Kidney tubule cell (primary cell): Measurements from ENCODE around the gene CAMK4.
"Not testable (repeated sequence)": the region's sequence is repeated elsewhere in the genome, so short reads cannot be mapped to it uniquely, and the experiment has no call there.

Experiments
- DNase-seq: peaks from one replicate; pipeline ENCODE4 v3.0.0-alpha.2; 2018; ENCODE audit warnings: low spot score

Gene CAMK4

GRCh38 chr5:111257610-111258009 is 33.4 kb downstream of the CAMK4 start:
- not testable (repeated sequence) for DNase-seq

GRCh38 chr5:111259636-111260035 is 35.5 kb downstream of the CAMK4 start:
- DNase-seq: peak; percentile 38

- DNase-seq: peak; percentile 11
Observed at GRCh38 chr5:111261610-111262009, 37.4 kb downstream of the CAMK4 start.

- no peak for DNase-seq
Observed at GRCh38 chr5:111262153-111262552, 38.0 kb downstream of the CAMK4 start.

- DNase-seq: no peak
Observed at GRCh38 chr5:111262815-111263214, 38.6 kb downstream of the CAMK4 start.

- no peak for DNase-seq
Observed at GRCh38 chr5:111266491-111266890, 42.3 kb downstream of the CAMK4 start.

- no peak for DNase-seq
Observed at GRCh38 chr5:111268300-111268699, 44.1 kb downstream of the CAMK4 start.

- no peak for DNase-seq
Observed at GRCh38 chr5:111271885-111272284, 47.7 kb downstream of the CAMK4 start.

- no peak for DNase-seq
Observed at GRCh38 chr5:111277061-111277460, 52.9 kb downstream of the CAMK4 start.

- peak; percentile 62 for DNase-seq
Observed at GRCh38 chr5:111278858-111279504, 54.8 kb downstream of the CAMK4 start.

- DNase-seq: no peak
Observed at GRCh38 chr5:111280282-111280951, 56.2 kb downstream of the CAMK4 start.

GRCh38 chr5:111282798-111283197 is 58.6 kb downstream of the CAMK4 start:
- no peak for DNase-seq

- DNase-seq: no peak
Observed at GRCh38 chr5:111284825-111285224, 60.6 kb downstream of the CAMK4 start.

- no peak for DNase-seq
Observed at GRCh38 chr5:111294551-111294950, 70.4 kb downstream of the CAMK4 start.

- no peak for DNase-seq
Observed at GRCh38 chr5:111295649-111296048, 71.5 kb downstream of the CAMK4 start.

- DNase-seq: no peak
Observed at GRCh38 chr5:111296570-111296969, 72.4 kb downstream of the CAMK4 start.

- no peak for DNase-seq
Observed at GRCh38 chr5:111299067-111299481, 74.9 kb downstream of the CAMK4 start.

- DNase-seq: no peak
Observed at GRCh38 chr5:111299831-111300432, 75.7 kb downstream of the CAMK4 start.

GRCh38 chr5:111301264-111301663 is 77.1 kb downstream of the CAMK4 start:
- no peak for DNase-seq

- DNase-seq: not testable (repeated sequence)
Observed at GRCh38 chr5:111302043-111302442, 77.9 kb downstream of the CAMK4 start.

- DNase-seq: no peak
Observed at GRCh38 chr5:111308951-111309350, 84.8 kb downstream of the CAMK4 start.

- DNase-seq: no peak
Observed at GRCh38 chr5:111309384-111309783, 85.2 kb downstream of the CAMK4 start.
